OCI-LY7 (cell line): ENCODE data around the gene PCNX1.
"Not testable (repeated sequence)": the region's sequence is repeated elsewhere in the genome, so short reads cannot be mapped to it uniquely, and the experiment has no call there.

Source experiments
- EZH2phosphoT487 ChIP-seq: fragments of 200-600 bp; sonication (generic); IDR thresholded peaks from 2 replicates; pipeline ENCODE4 v1.6.1; 2018; ENCODE audit warnings: low read depth, borderline replicate concordance, mild to moderate bottlenecking, mixed run types, antibody characterized with exemption, low read length, moderate library complexity, mixed read lengths
- TF ChIP-seq, protein P1 (sequence below): fragments of 200-600 bp; sonication (generic); conservative IDR thresholded peaks from 2 replicates; pipeline ENCODE4 v1.5.1; 2014; ENCODE audit warnings: mild to moderate bottlenecking, antibody characterized with exemption, low read length, moderate library complexity, mixed read lengths

DNA sequence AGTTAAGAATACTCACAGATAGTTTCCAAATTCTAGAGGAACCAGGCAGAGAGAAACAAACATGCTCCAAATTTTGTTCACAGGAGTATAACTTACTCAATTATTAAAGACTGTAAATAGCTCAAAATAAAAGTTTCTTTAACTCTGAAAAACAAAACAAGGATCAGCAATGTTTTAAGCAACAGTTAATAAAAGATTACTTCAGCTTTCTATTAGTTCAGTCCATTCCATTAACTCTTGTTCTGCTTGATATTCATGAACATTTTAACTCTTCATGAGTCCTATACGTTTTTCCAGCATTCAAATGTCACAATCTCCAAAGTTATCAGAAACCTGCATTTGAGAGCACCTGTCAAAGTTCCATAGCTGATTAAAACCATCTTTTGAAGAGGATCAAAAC lies 40.3 kb upstream of the PCNX1 start:
- TF ChIP-seq, protein P1, sequence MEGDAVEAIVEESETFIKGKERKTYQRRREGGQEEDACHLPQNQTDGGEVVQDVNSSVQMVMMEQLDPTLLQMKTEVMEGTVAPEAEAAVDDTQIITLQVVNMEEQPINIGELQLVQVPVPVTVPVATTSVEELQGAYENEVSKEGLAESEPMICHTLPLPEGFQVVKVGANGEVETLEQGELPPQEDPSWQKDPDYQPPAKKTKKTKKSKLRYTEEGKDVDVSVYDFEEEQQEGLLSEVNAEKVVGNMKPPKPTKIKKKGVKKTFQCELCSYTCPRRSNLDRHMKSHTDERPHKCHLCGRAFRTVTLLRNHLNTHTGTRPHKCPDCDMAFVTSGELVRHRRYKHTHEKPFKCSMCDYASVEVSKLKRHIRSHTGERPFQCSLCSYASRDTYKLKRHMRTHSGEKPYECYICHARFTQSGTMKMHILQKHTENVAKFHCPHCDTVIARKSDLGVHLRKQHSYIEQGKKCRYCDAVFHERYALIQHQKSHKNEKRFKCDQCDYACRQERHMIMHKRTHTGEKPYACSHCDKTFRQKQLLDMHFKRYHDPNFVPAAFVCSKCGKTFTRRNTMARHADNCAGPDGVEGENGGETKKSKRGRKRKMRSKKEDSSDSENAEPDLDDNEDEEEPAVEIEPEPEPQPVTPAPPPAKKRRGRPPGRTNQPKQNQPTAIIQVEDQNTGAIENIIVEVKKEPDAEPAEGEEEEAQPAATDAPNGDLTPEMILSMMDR, result not testable (repeated sequence)
- not testable (repeated sequence) for TF ChIP-seq EZH2phosphoT487
